ENCODE data around the gene IL16. TPM values are rescaled to one million over a fixed set of nuclear protein-coding genes. Genes with fewer than 3 reads are reported as not detected.

Gene IL16
- total RNA-seq, 2 donors from 2014 or later, result 3.4 to 3.7 TPM

GRCh38 chr15:81161160-81161673, 35.5 kb upstream of the IL16 start:
- intact Hi-C loops (cut with DNase I), result no loop called here
- Histone ChIP-seq H3K27me3 (no peaks in the 10 kb centered on the region), H3K9me3 (no peaks in the 10 kb centered on the region), H3K9ac (ENCODE audit: low read depth in 2 of 2, low read length in 2 of 2) (no peak overlapping the region), H3K36me3 (no peaks in the 10 kb centered on the region), H3K4me1 (no peaks in the 10 kb centered on the region), H3K4me3 (no peak overlapping the region), H3K27ac (no peak overlapping the region)
- TF ChIP-seq CTCF (IDR thresholded peaks at IDR 0.05), result no peak
- DNase-seq, result no peak

GRCh38 chr15:81161851-81162250, 34.8 kb upstream of the IL16 start:
- Histone ChIP-seq H3K4me1 (no peaks in the 10 kb centered on the region), H3K27me3 (no peaks in the 10 kb centered on the region), H3K4me3 (no peak overlapping the region), H3K36me3 (no peaks in the 10 kb centered on the region), H3K9me3 (no peaks in the 10 kb centered on the region), H3K9ac (ENCODE audit: low read depth in 2 of 2, low read length in 2 of 2) (no peak overlapping the region), H3K27ac (no peak overlapping the region)
- intact Hi-C loops (cut with DNase I), result no loop called here
- DNase-seq, result no peak
- TF ChIP-seq CTCF (IDR thresholded peaks at IDR 0.05), result no peak

- no peak overlapping the region for H3K9ac ChIP-seq (ENCODE audit: low read depth in 2 of 2, low read length in 2 of 2)
These were observed 32.5 kb upstream of the IL16 start for GRCh38 chr15:81163961-81164800.

GRCh38 chr15:81165535-81165934, 31.1 kb upstream of the IL16 start:
- H3K27me3 ChIP-seq, result no peaks in the 10 kb centered on the region
- no peak for TF ChIP-seq CTCF (IDR thresholded peaks at IDR 0.05)
- intact Hi-C loops (cut with DNase I), result no loop called here
- H3K9ac ChIP-seq (ENCODE audit: low read depth in 2 of 2, low read length in 2 of 2), result no peak overlapping the region
- H3K36me3 ChIP-seq, result no peaks in the 10 kb centered on the region
- peaks cover 5% of the 10 kb centered on the region for H3K4me1 ChIP-seq
- no peaks in the 10 kb centered on the region for H3K9me3 ChIP-seq
- H3K4me3 ChIP-seq, result no peak overlapping the region
- H3K27ac ChIP-seq, result no peak overlapping the region
- DNase-seq, result no peak

More at GRCh38 chr15:81163961-81164800, 32.5 kb upstream of the IL16 start:
- no peak overlapping the region for H3K4me3 ChIP-seq
- TF ChIP-seq CTCF (IDR thresholded peaks at IDR 0.05), result no peak
- DNase-seq, result no peak
- H3K4me1 ChIP-seq, result peaks cover 5% of the 10 kb centered on the region
- H3K27ac ChIP-seq, result no peak overlapping the region
- intact Hi-C loops (cut with DNase I), result no loop called here
- H3K9me3 ChIP-seq, result no peaks in the 10 kb centered on the region
- no peaks in the 10 kb centered on the region for H3K27me3 ChIP-seq
- no peaks in the 10 kb centered on the region for H3K36me3 ChIP-seq

- Histone ChIP-seq H3K27ac (no peak overlapping the region), H3K4me3 (no peak overlapping the region), H3K4me1 (peaks cover 5% of the 10 kb centered on the region), H3K9me3 (no peaks in the 10 kb centered on the region), H3K36me3 (no peaks in the 10 kb centered on the region), H3K27me3 (no peaks in the 10 kb centered on the region), H3K9ac (ENCODE audit: low read depth in 2 of 2, low read length in 2 of 2) (no peak overlapping the region)
- TF ChIP-seq CTCF (IDR thresholded peaks at IDR 0.05), result no peak
- DNase-seq, result no peak
- intact Hi-C loops (cut with DNase I), result no loop called here
These were observed 29.9 kb upstream of the IL16 start for GRCh38 chr15:81166636-81167305.
